Measurements from ENCODE around the gene C2orf92.
"Not testable (repeated sequence)": the region's sequence is repeated elsewhere in the genome, so short reads cannot be mapped to it uniquely, and the experiment has no call there.

The C2orf92 gene

GRCh38 chr2:97675430-97676113, 6.1 kb downstream of the C2orf92 start:
- Histone ChIP-seq H3K9ac (ENCODE audit: low read depth, low read length) (no peak overlapping the region), H3K36me3 (ENCODE audit: insufficient read depth, low read length) (no peaks in the 10 kb centered on the region), H3K9me3 (replicated peaks; ENCODE audit: low read length) (no peaks in the 10 kb centered on the region), H3K4me1 (ENCODE audit: control insufficient read depth, insufficient read depth, low read length) (no peaks in the 10 kb centered on the region), H3K4me2 (ENCODE audit: low read length) (no peak overlapping the region), H3K27me3 (ENCODE audit: control insufficient read depth, insufficient read depth, low read length) (no peaks in the 10 kb centered on the region), H3K4me3 (ENCODE audit: low read length) (no peak overlapping the region)

GRCh38 chr2:97676620-97677019, 7.1 kb downstream of the C2orf92 start:
- H3K36me3 ChIP-seq (ENCODE audit: insufficient read depth, low read length) = no peaks in the 10 kb centered on the region
- H3K4me3 ChIP-seq (ENCODE audit: low read length) = no peak overlapping the region
- H3K9ac ChIP-seq (ENCODE audit: low read depth, low read length) = no peak overlapping the region
- H3K4me1 ChIP-seq (ENCODE audit: control insufficient read depth, insufficient read depth, low read length) = no peaks in the 10 kb centered on the region
- no peaks in the 10 kb centered on the region for H3K9me3 ChIP-seq (replicated peaks; ENCODE audit: low read length)
- no peak overlapping the region for H3K4me2 ChIP-seq (ENCODE audit: low read length)
- H3K27me3 ChIP-seq (ENCODE audit: control insufficient read depth, insufficient read depth, low read length) = no peaks in the 10 kb centered on the region

- Histone ChIP-seq H3K27me3 (ENCODE audit: control insufficient read depth, insufficient read depth, low read length) (no peaks in the 10 kb centered on the region), H3K4me3 (ENCODE audit: low read length) (no peak overlapping the region), H3K36me3 (ENCODE audit: insufficient read depth, low read length) (no peaks in the 10 kb centered on the region), H3K9ac (ENCODE audit: low read depth, low read length) (no peak overlapping the region), H3K4me1 (ENCODE audit: control insufficient read depth, insufficient read depth, low read length) (no peaks in the 10 kb centered on the region), H3K4me2 (ENCODE audit: low read length) (no peak overlapping the region), H3K9me3 (replicated peaks; ENCODE audit: low read length) (no peaks in the 10 kb centered on the region)
These were observed 8.0 kb downstream of the C2orf92 start for GRCh38 chr2:97677480-97677879.

GRCh38 chr2:97678298-97678697, 8.8 kb downstream of the C2orf92 start:
- Histone ChIP-seq H3K4me3 (ENCODE audit: low read length) (no peak overlapping the region), H3K9me3 (replicated peaks; ENCODE audit: low read length) (no peaks in the 10 kb centered on the region), H3K4me2 (ENCODE audit: low read length) (no peak overlapping the region), H3K27me3 (ENCODE audit: control insufficient read depth, insufficient read depth, low read length) (no peaks in the 10 kb centered on the region), H3K36me3 (ENCODE audit: insufficient read depth, low read length) (no peaks in the 10 kb centered on the region), H3K4me1 (ENCODE audit: control insufficient read depth, insufficient read depth, low read length) (no peaks in the 10 kb centered on the region), H3K9ac (ENCODE audit: low read depth, low read length) (no peak overlapping the region)

- H3K4me1 ChIP-seq (ENCODE audit: control insufficient read depth, insufficient read depth, low read length); H3K9me3 ChIP-seq (replicated peaks; ENCODE audit: low read length); H3K4me3 ChIP-seq (ENCODE audit: low read length); H3K27me3 ChIP-seq (ENCODE audit: control insufficient read depth, insufficient read depth, low read length); H3K4me2 ChIP-seq (ENCODE audit: low read length); H3K9ac ChIP-seq (ENCODE audit: low read depth, low read length); H3K36me3 ChIP-seq (ENCODE audit: insufficient read depth, low read length): not testable (repeated sequence)
These were observed 17.7 kb downstream of the C2orf92 start for GRCh38 chr2:97687235-97687634.

GRCh38 chr2:97688062-97688827, 18.7 kb downstream of the C2orf92 start:
- H3K4me3 ChIP-seq (ENCODE audit: low read length) = no peak overlapping the region
- H3K9ac ChIP-seq (ENCODE audit: low read depth, low read length) = no peak overlapping the region
- no peaks in the 10 kb centered on the region for H3K36me3 ChIP-seq (ENCODE audit: insufficient read depth, low read length)
- no peaks in the 10 kb centered on the region for H3K9me3 ChIP-seq (replicated peaks; ENCODE audit: low read length)
- H3K4me1 ChIP-seq (ENCODE audit: control insufficient read depth, insufficient read depth, low read length) = no peaks in the 10 kb centered on the region
- H3K4me2 ChIP-seq (ENCODE audit: low read length) = no peak overlapping the region
- no peaks in the 10 kb centered on the region for H3K27me3 ChIP-seq (ENCODE audit: control insufficient read depth, insufficient read depth, low read length)

GRCh38 chr2:97691166-97691565, 21.7 kb downstream of the C2orf92 start:
- Histone ChIP-seq H3K9me3 (replicated peaks; ENCODE audit: low read length) (no peaks in the 10 kb centered on the region), H3K36me3 (ENCODE audit: insufficient read depth, low read length) (no peaks in the 10 kb centered on the region), H3K4me2 (ENCODE audit: low read length) (no peak overlapping the region), H3K9ac (ENCODE audit: low read depth, low read length) (no peak overlapping the region), H3K4me3 (ENCODE audit: low read length) (no peak overlapping the region), H3K27me3 (ENCODE audit: control insufficient read depth, insufficient read depth, low read length) (no peaks in the 10 kb centered on the region), H3K4me1 (ENCODE audit: control insufficient read depth, insufficient read depth, low read length) (no peaks in the 10 kb centered on the region)

GRCh38 chr2:97693476-97693875, 24.0 kb downstream of the C2orf92 start:
- H3K4me2 ChIP-seq (ENCODE audit: low read length) = no peak overlapping the region
- H3K4me3 ChIP-seq (ENCODE audit: low read length) = no peak overlapping the region
- no peak overlapping the region for H3K9ac ChIP-seq (ENCODE audit: low read depth, low read length)
- H3K4me1 ChIP-seq (ENCODE audit: control insufficient read depth, insufficient read depth, low read length) = no peaks in the 10 kb centered on the region
- H3K36me3 ChIP-seq (ENCODE audit: insufficient read depth, low read length) = no peaks in the 10 kb centered on the region
- H3K9me3 ChIP-seq (replicated peaks; ENCODE audit: low read length) = no peaks in the 10 kb centered on the region
- H3K27me3 ChIP-seq (ENCODE audit: control insufficient read depth, insufficient read depth, low read length) = no peaks in the 10 kb centered on the region

GRCh38 chr2:97695744-97696143, 26.2 kb downstream of the C2orf92 start:
- no peaks in the 10 kb centered on the region for H3K4me1 ChIP-seq (ENCODE audit: control insufficient read depth, insufficient read depth, low read length)
- no peaks in the 10 kb centered on the region for H3K27me3 ChIP-seq (ENCODE audit: control insufficient read depth, insufficient read depth, low read length)

GRCh38 chr2:97697252-97698235, 28.0 kb downstream of the C2orf92 start:
- Histone ChIP-seq H3K9me3 (replicated peaks; ENCODE audit: low read length) (no peaks in the 10 kb centered on the region), H3K9ac (ENCODE audit: low read depth, low read length) (no peak overlapping the region), H3K4me2 (ENCODE audit: low read length) (peak overlapping the region; percentile 56), H3K27me3 (ENCODE audit: control insufficient read depth, insufficient read depth, low read length) (no peaks in the 10 kb centered on the region), H3K4me1 (ENCODE audit: control insufficient read depth, insufficient read depth, low read length) (peaks cover 4% of the 10 kb centered on the region), H3K4me3 (ENCODE audit: low read length) (no peak overlapping the region), H3K36me3 (ENCODE audit: insufficient read depth, low read length) (no peaks in the 10 kb centered on the region)

More at GRCh38 chr2:97695744-97696143, 26.2 kb downstream of the C2orf92 start:
- no peak overlapping the region for H3K4me2 ChIP-seq (ENCODE audit: low read length)
- no peak overlapping the region for H3K4me3 ChIP-seq (ENCODE audit: low read length)
- no peaks in the 10 kb centered on the region for H3K9me3 ChIP-seq (replicated peaks; ENCODE audit: low read length)
- no peak overlapping the region for H3K9ac ChIP-seq (ENCODE audit: low read depth, low read length)
- H3K36me3 ChIP-seq (ENCODE audit: insufficient read depth, low read length) = no peaks in the 10 kb centered on the region

- Histone ChIP-seq H3K9ac (ENCODE audit: low read depth, low read length) (no peak overlapping the region), H3K36me3 (ENCODE audit: insufficient read depth, low read length) (no peaks in the 10 kb centered on the region), H3K27me3 (ENCODE audit: control insufficient read depth, insufficient read depth, low read length) (no peaks in the 10 kb centered on the region), H3K4me1 (ENCODE audit: control insufficient read depth, insufficient read depth, low read length) (peaks cover 4% of the 10 kb centered on the region), H3K4me3 (ENCODE audit: low read length) (no peak overlapping the region), H3K9me3 (replicated peaks; ENCODE audit: low read length) (no peaks in the 10 kb centered on the region), H3K4me2 (ENCODE audit: low read length) (no peak overlapping the region)
These were observed 29.0 kb downstream of the C2orf92 start for GRCh38 chr2:97698530-97698929.

All from skeletal muscle satellite cell (primary cell).